Measurements from ENCODE around the gene PARD6G. TPM values are rescaled to one million over a fixed set of nuclear protein-coding genes. Genes with fewer than 3 reads are reported as not detected.

PARD6G gene
- polyA plus RNA-seq, 1 of the 3 experiments (the other 2 are of a cell fraction) = 4.3 TPM

- H3K27ac ChIP-seq (ENCODE audit: low read depth in 2 of 2, low read length in 1 of 2) = no peak overlapping the region
- H3K9ac ChIP-seq = no peak overlapping the region
- H3K36me3 ChIP-seq (replicated peaks in 1 of 2; ENCODE audit: control insufficient read depth in 1 of 2, insufficient read depth in 2 of 2, low read length in 1 of 2) = no peaks in the 10 kb centered on the region
- WGBS (ENCODE audit: low lambda C conversion rate) = 82% methylated on average over 9 of the region's 19 CpGs
- no peak for DNase-seq
- ChIA-PET CTCF (interaction anchor here (1.2 kb wide), 2 partner anchors 10 to 21 kb away, joined by 3 to 6 read pairs; no protein-coding TSS in a partner anchor), POLR2A (interaction anchor here (0.6 kb wide), 1 partner anchor 18 kb away, joined by 3 read pairs; no protein-coding TSS in a partner anchor)
- H3K4me3 ChIP-seq (ENCODE audit: low read depth in 2 of 2, low read length in 1 of 2) = no peak overlapping the region
- no peaks in the 10 kb centered on the region for H4K20me1 ChIP-seq (ENCODE audit: insufficient read depth)
- no peaks in the 10 kb centered on the region for H3K79me2 ChIP-seq (ENCODE audit: insufficient read depth)
- no peaks in the 10 kb centered on the region for H3K9me2 ChIP-seq
- H3K4me1 ChIP-seq (ENCODE audit: control insufficient read depth in 1 of 2, insufficient read depth in 2 of 2, low read depth in 1 of 2, low read length in 1 of 2) = no peaks in the 10 kb centered on the region; a peak in 1 of 4 replicates
- H3K27me3 ChIP-seq (ENCODE audit: insufficient read depth) = no peaks in the 10 kb centered on the region
- H2AFZ ChIP-seq (ENCODE audit: low read depth) = no peak overlapping the region
- no peak overlapping the region for H3K4me2 ChIP-seq
- TF ChIP-seq FOSL2 (IDR thresholded peaks at IDR 0.05; ENCODE audit: borderline replicate concordance, low read depth) (no peak), GABPA (IDR thresholded peaks at IDR 0.05; ENCODE audit: low read depth) (no peak), IRF3 (IDR thresholded peaks at IDR 0.05; ENCODE audit: low read depth, low read length) (no peak), NFIC (IDR thresholded peaks at IDR 0.05; ENCODE audit: borderline replicate concordance) (no peak)
- no peaks in the 10 kb centered on the region for H3F3A ChIP-seq (replicated peaks; ENCODE audit: insufficient read depth)
- no peaks in the 10 kb centered on the region for H3K9me3 ChIP-seq
These were observed 55.2 kb downstream of the PARD6G start for GRCh38 chr18:80191907-80192652.

GRCh38 chr18:80191264-80191663 lies 56.0 kb downstream of the PARD6G start:
- Histone ChIP-seq H3K27ac (ENCODE audit: low read depth in 2 of 2, low read length in 1 of 2) (no peak overlapping the region), H3K4me1 (ENCODE audit: control insufficient read depth in 1 of 2, insufficient read depth in 2 of 2, low read depth in 1 of 2, low read length in 1 of 2) (no peaks in the 10 kb centered on the region), H3K9ac (no peak overlapping the region), H3K9me3 (no peaks in the 10 kb centered on the region), H3K36me3 (replicated peaks in 1 of 2; ENCODE audit: control insufficient read depth in 1 of 2, insufficient read depth in 2 of 2, low read length in 1 of 2) (no peaks in the 10 kb centered on the region), H3K27me3 (ENCODE audit: insufficient read depth) (no peaks in the 10 kb centered on the region), H3F3A (replicated peaks; ENCODE audit: insufficient read depth) (no peaks in the 10 kb centered on the region), H4K20me1 (ENCODE audit: insufficient read depth) (no peaks in the 10 kb centered on the region), H3K9me2 (no peaks in the 10 kb centered on the region), H3K4me2 (no peak overlapping the region), H2AFZ (ENCODE audit: low read depth) (no peak overlapping the region), H3K79me2 (ENCODE audit: insufficient read depth) (no peaks in the 10 kb centered on the region), H3K4me3 (ENCODE audit: low read depth in 2 of 2, low read length in 1 of 2) (no peak overlapping the region)
- DNase-seq = no peak
- CTCF ChIA-PET = interaction anchor here (1.2 to 1.3 kb wide), 2 partner anchors 9 to 20 kb away, joined by 5 to 6 read pairs; no protein-coding TSS in a partner anchor
- 64% methylated on average over 5 of the region's 5 CpGs for WGBS (ENCODE audit: low lambda C conversion rate)
- POLR2A ChIA-PET = no interaction called here
- no peak for TF ChIP-seq USF2 (IDR thresholded peaks at IDR 0.05; ENCODE audit: borderline replicate concordance, low read depth, low read length)
- TF ChIP-seq IRF3 (IDR thresholded peaks at IDR 0.05; ENCODE audit: low read depth, low read length) = no peak
- no peak for TF ChIP-seq TAF1 (IDR thresholded peaks at IDR 0.05; ENCODE audit: borderline replicate concordance, low read depth, low read length)
- TF ChIP-seq EP300 (IDR thresholded peaks at IDR 0.05; ENCODE audit: borderline replicate concordance in 1 of 2, low read depth in 1 of 2, low read length in 1 of 2) = no peak
- no peak for TF ChIP-seq ELF1 (IDR thresholded peaks at IDR 0.05)
- TF ChIP-seq MAX (IDR thresholded peaks at IDR 0.05; ENCODE audit: low read depth) = no peak
- no peak for TF ChIP-seq PBX3 (IDR thresholded peaks at IDR 0.05)
- TF ChIP-seq FOXM1 (IDR thresholded peaks at IDR 0.05; ENCODE audit: low read depth) = no peak
- TF ChIP-seq YY1 (IDR thresholded peaks at IDR 0.05; ENCODE audit: low read depth) = no peak
- TF ChIP-seq SIN3A (IDR thresholded peaks at IDR 0.05; ENCODE audit: borderline replicate concordance, low read depth, low read length) = no peak
- no peak for TF ChIP-seq RXRA (IDR thresholded peaks at IDR 0.05; ENCODE audit: borderline replicate concordance, low read depth)
- TF ChIP-seq EZH2phosphoT487 (IDR thresholded peaks at IDR 0.05; ENCODE audit: borderline replicate concordance, low read depth) = no peak
- TF ChIP-seq NFIC (IDR thresholded peaks at IDR 0.05; ENCODE audit: borderline replicate concordance) = no peak
- no peak for TF ChIP-seq REST (IDR thresholded peaks at IDR 0.05; ENCODE audit: low read depth, low read length)
- TF ChIP-seq TCF12 (IDR thresholded peaks at IDR 0.05) = no peak
- TF ChIP-seq MEF2A (IDR thresholded peaks at IDR 0.05; ENCODE audit: borderline replicate concordance, low read depth) = no peak

All from SK-N-SH (cell line).